Heart right ventricle (tissue), 16 donors: ENCODE measurements around the gene RABL6. TPM values are rescaled to one million over a fixed set of nuclear protein-coding genes. Genes with fewer than 3 reads are reported as not detected.
"Not testable (repeated sequence)": the region's sequence is repeated elsewhere in the genome, so short reads cannot be mapped to it uniquely, and the experiment has no call there.

Experiments
- ATAC-seq, 8 donors: fragments of 200-7000 bp; cut with Tn5 transposase; one replicate each; pipeline ENCODE4 v1.9.1; 2020; ENCODE audit warnings: mild to moderate bottlenecking in 8 of 8, moderate library complexity in 8 of 8, moderate number of reproducible peaks in 1 of 8
- DNase-seq, 2 donors: peaks; one replicate each; pipeline ENCODE4 v3.0.0-alpha.2; 2020
- H3K27ac ChIP-seq, 10 donors: fragments of 200-600 bp; sonication (generic) in 2 of 10; one replicate each; pipeline versions ENCODE4 v1.5.0 to v1.8.0; 2020 to 2022; ENCODE audit warnings: mild to moderate bottlenecking in 3 of 10
- H3K27me3 ChIP-seq, 7 donors: fragments of 200-600 bp; one replicate each; pipeline ENCODE4 v1.8.0; 2021 to 2022; ENCODE audit warnings: mild to moderate bottlenecking in 2 of 7
- H3K36me3 ChIP-seq, 9 donors: fragments of 200-600 bp; sonication (generic) in 1 of 9; one replicate each; pipeline versions ENCODE4 v1.5.0 to v1.8.0; 2020 to 2022; ENCODE audit warnings: mild to moderate bottlenecking in 2 of 9
- H3K4me1 ChIP-seq, 9 donors: fragments of 200-600 bp; sonication (generic) in 1 of 9; one replicate each; pipeline versions ENCODE4 v1.5.0 to v1.8.0; 2020 to 2022; ENCODE audit warnings: mild to moderate bottlenecking in 4 of 9
- H3K4me3 ChIP-seq, 10 donors: fragments of 200-600 bp; sonication (generic) in 2 of 10; one replicate each; pipeline versions ENCODE4 v1.5.0 to v1.8.0; 2020 to 2022; ENCODE audit warnings: mild to moderate bottlenecking in 7 of 10, moderate library complexity in 2 of 10
- H3K9me3 ChIP-seq, 11 donors: fragments of 200-600 bp in 10 of 11; sonication (generic) in 2 of 11; one replicate each; pipeline versions ENCODE4 v1.5.0 to v1.8.0; 2013 to 2022; ENCODE audit warnings: mild to moderate bottlenecking in 2 of 11, control low read depth in 1 of 11, moderate library complexity in 1 of 11
- WGBS, 2 donors: extraction: QIAGEN DNeasy Blood & Tissue Kit; methylation state at CpG; one replicate each; pipeline ENCODE4 v1.1.7; 2013; ENCODE audit warnings: inconsistent platforms in 1 of 2; 5-methylcytosine and 5-hydroxymethylcytosine counted together
- intact Hi-C, 10 donors: fragments of 100-400 bp; cut with DNase I; formaldehyde crosslinking; loops; one replicate each; pipeline versions ENCODE4 v1.11.1 to v1.14.2; 2022
- polyA plus RNA-seq, 2 donors: library from polyadenylated mRNA; stranded (reverse); fragments of 200-250 nt; gene quantifications; one replicate each; pipeline ENCODE4 v1.2.3, GENCODE V29; 2013
- total RNA-seq, 10 donors: library from RNA; stranded (reverse); fragmentation: NEBNext Ultra II Directional in 3 of 10; extraction: Animal tissue kit (Norgen Biotek cat#: 25700) in 3 of 10; gene quantifications; one replicate each; pipeline versions ENCODE4 v1.2.1 to v1.2.4, GENCODE V29; 2021 to 2023
- TF ChIP-seq, protein P1 (sequence below), 9 donors: fragments of 200-600 bp; sonication (generic) in 2 of 9; IDR thresholded peaks; one replicate each; pipeline versions ENCODE4 v1.5.0 to v1.8.0; 2021 to 2022; ENCODE audit warnings: antibody characterized with exemption in 9 of 9, mild to moderate bottlenecking in 5 of 9, moderate library complexity in 1 of 9
- donor health status: Arrhythmogenic right ventricular cardiomyopathy.
- donor health status: ischemic (EF 13 %, LVEDD 7.1; RV severe dilation, severe dysfunction).
- donor health status: healthy with polysubstance abuse.
- donor health status: DM: no; HTN: yes; CAD: no.
- donor health status: DM: no; HTN: no; CAD: no.
- donor health status: ischemic (EF 25% LVEDD 6.9; RV normal size, moderate dysfunction).
- donor health status: ischemic (EF 25% LVEDD 5.7; RV mildly dilated, moderate dysfunction).
- donor health status: healthy.
- donor health status: DM: yes; HTN: yes; CAD: no.
- donor health status: Ischemic cardiomyopathy.
- donor health status: ischemic (EF 35%, LVEDD 5.7; RV mildly dilated, moderate dysfunction).
- donor health status: nonischemic (EF 11% LVEDD 7.7; RV severe dilation, severe dysfunction).
- donor health status: DM: yes; HTN: yes; CAD: no.
- donor health status: PGD.
- donor health status: ischemic (EF 29% LVEDD 5.4; RV normal size, mild dysfunction).
- donor health status: nonischemic (EF 23%, LVEDD 6.1; RV moderate dilation, normal function).

Gene RABL6
- total and polyA plus RNA-seq, 12 donors: 60.5 to 97.4 (median 66.6) TPM

DNA sequence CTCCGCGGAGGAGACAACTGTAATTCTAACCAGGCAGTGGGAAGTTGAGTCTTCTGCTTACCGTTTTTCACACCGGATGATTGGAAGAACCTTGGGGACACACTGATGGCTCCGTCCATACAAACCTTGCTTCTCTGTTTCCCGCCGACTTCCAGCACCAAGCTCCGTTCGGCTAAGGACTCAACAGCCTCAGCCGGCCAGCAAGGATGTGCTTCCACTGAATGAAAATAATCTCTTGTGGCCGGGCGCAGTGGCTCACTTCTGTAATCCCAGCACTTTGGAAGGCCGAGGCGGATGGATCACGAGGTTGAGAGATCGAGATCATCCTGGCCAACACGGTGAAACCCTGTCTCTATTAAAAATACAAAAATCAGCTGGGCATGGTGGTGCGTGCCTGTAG, 60.2 kb downstream of the RABL6 start:
- intact Hi-C loops: loop anchor here in 2 of 10 donors (2.0 to 10.0 kb wide), 2 partner anchors 17 to 57 kb away; no protein-coding TSS in a partner anchor
- Histone ChIP-seq H3K27ac (no peak overlapping the region), H3K4me3 (no peak overlapping the region), H3K9me3 (peaks cover 0 to 14% (median 0%) of the 10 kb centered on the region in 11 donors), H3K4me1 (peaks cover 8 to 31% (median 25%) of the 10 kb centered on the region in 9 donors), H3K27me3 (no peaks in the 10 kb centered on the region), H3K36me3 (peaks cover 0 to 20% (median 10%) of the 10 kb centered on the region in 9 donors)
- WGBS, 2 donors: 98 to 99% methylated on average over 18 of the region's 18 CpGs
- TF ChIP-seq, protein P1, sequence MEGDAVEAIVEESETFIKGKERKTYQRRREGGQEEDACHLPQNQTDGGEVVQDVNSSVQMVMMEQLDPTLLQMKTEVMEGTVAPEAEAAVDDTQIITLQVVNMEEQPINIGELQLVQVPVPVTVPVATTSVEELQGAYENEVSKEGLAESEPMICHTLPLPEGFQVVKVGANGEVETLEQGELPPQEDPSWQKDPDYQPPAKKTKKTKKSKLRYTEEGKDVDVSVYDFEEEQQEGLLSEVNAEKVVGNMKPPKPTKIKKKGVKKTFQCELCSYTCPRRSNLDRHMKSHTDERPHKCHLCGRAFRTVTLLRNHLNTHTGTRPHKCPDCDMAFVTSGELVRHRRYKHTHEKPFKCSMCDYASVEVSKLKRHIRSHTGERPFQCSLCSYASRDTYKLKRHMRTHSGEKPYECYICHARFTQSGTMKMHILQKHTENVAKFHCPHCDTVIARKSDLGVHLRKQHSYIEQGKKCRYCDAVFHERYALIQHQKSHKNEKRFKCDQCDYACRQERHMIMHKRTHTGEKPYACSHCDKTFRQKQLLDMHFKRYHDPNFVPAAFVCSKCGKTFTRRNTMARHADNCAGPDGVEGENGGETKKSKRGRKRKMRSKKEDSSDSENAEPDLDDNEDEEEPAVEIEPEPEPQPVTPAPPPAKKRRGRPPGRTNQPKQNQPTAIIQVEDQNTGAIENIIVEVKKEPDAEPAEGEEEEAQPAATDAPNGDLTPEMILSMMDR (IDR thresholded peaks at IDR 0.05): no peak
- no peak for DNase-seq
- no peak for ATAC-seq

DNA sequence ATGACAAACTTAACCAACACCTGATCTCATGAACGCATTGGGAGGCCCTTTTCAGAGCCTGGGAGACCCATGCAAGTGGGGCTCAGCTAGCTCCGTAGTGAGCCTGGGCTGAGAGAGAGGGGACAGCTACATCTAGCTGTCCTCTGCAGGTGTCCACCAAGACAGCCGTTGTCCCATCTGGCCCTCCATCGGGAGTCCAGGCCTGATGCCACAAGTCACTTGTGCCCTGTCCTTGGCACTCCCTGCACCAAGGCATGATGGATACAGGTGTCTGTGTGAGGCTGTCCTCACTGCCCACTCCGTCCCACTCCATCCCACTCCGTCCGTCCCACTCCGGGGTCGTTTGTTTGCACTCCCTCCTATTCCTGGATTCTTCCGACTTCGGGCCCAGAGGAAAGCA, 60.9 kb downstream of the RABL6 start:
- H3K36me3 ChIP-seq: peaks cover 0 to 12% (median 3%) of the 10 kb centered on the region in 9 donors
- WGBS, 2 donors: 93 to 94% methylated on average over 11 of the region's 11 CpGs
- TF ChIP-seq, protein P1 (IDR thresholded peaks at IDR 0.05): no peak
- no peak overlapping the region for H3K4me3 ChIP-seq
- ATAC-seq: no peak
- H3K27ac ChIP-seq: no peak overlapping the region
- intact Hi-C loops: loop anchor here in 1 of 10 donors (10.0 kb wide), 1 partner anchor 56 kb away; no protein-coding TSS in a partner anchor
- DNase-seq: no peak
- H3K27me3 ChIP-seq: no peaks in the 10 kb centered on the region
- peaks cover 8 to 27% (median 25%) of the 10 kb centered on the region in 9 donors for H3K4me1 ChIP-seq
- H3K9me3 ChIP-seq: peaks cover 0 to 18% (median 0%) of the 10 kb centered on the region in 11 donors

DNA sequence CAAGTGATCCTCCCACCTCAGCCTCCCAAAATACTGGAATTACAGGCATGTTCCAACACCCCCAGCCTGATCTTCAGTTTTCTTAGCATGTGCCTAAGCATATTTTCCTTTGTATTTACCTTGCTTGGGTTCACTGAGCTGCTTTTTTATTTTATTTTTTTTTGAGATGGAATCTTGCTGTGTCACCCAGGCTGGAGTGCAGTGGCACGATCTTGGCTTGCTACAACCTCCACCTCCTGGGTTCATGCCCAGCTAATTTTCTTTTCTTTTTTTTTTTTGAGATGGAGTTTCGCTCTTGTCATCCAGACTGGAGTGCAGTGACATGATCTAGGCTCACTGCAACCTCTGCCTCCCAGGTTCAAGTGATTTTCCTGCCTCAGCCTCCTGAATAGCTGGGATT, 61.9 kb downstream of the RABL6 start:
- H3K4me3 ChIP-seq, H3K27ac ChIP-seq, DNase-seq, H3K36me3 ChIP-seq, ATAC-seq, H3K27me3 ChIP-seq: not testable (repeated sequence)
- 93 to 94% methylated on average over 2 of the region's 2 CpGs for WGBS, 2 donors
- H3K4me1 ChIP-seq: peaks cover 6 to 18% (median 15%) of the 10 kb centered on the region in 9 donors
- intact Hi-C loops: loop anchor here in 1 of 10 donors (10.0 kb wide), 1 partner anchor 55 kb away; no protein-coding TSS in a partner anchor
- H3K9me3 ChIP-seq: peaks cover 0 to 18% (median 0%) of the 10 kb centered on the region in 11 donors

DNA sequence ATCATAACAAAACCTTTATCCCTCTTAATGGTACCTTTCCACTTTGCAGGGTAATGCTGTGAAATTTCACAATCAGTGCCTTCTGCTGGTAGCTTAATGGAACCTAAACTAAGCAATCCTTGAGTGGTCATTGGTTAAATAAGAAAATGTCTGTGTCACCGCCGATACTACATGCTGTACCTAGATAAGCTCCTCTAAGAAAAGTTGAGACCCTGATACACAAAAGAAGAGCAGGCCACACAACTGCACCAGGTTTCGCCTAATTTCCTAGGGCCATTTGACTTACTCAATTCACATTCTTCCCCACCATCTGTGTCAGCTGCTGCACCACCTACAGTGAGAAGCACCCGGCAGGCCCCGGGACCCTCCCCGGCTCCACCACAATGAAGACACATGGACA, 67.4 kb downstream of the RABL6 start:
- H3K4me3 ChIP-seq: no peak overlapping the region
- no peak for ATAC-seq
- no peaks in the 10 kb centered on the region for H3K36me3 ChIP-seq
- peaks cover 0 to 18% (median 0%) of the 10 kb centered on the region in 11 donors for H3K9me3 ChIP-seq
- no peak for DNase-seq
- no peaks in the 10 kb centered on the region for H3K4me1 ChIP-seq
- WGBS, 2 donors: 93% methylated on average over 6 of the region's 6 CpGs
- H3K27ac ChIP-seq: no peak overlapping the region
- no peaks in the 10 kb centered on the region for H3K27me3 ChIP-seq
- intact Hi-C loops: no loop called here
- TF ChIP-seq, protein P1 (IDR thresholded peaks at IDR 0.05): no peak

DNA sequence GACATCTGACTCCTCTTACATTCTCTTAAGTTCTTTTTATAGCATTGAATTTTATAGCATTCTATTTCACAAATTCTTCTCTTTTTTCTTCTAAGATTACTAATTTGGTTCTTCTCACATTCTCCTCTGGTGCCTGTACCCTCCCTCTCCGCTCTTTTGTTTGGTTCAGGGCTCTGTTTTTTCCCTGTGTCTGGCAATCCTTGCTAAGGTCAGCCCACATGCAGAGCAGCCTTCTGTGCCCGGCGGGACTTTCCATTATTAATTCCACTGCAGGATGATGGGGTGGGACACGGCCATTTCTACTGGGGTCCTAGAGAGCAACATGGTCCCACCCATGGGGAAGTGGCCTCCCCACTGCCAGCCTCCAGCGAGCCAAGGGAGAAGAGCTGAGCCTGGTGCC, 68.7 kb downstream of the RABL6 start:
- no peak for ATAC-seq
- Histone ChIP-seq H3K4me3 (no peak overlapping the region), H3K36me3 (no peaks in the 10 kb centered on the region), H3K4me1 (peaks cover 0 to 5% (median 2%) of the 10 kb centered on the region in 9 donors), H3K27ac (no peak overlapping the region), H3K9me3 (peaks cover 0 to 18% (median 0%) of the 10 kb centered on the region in 11 donors), H3K27me3 (no peaks in the 10 kb centered on the region)
- WGBS, 2 donors: 87 to 91% methylated on average over 5 of the region's 5 CpGs
- TF ChIP-seq, protein P1 (IDR thresholded peaks at IDR 0.05): no peak
- intact Hi-C loops: no loop called here
- DNase-seq: no peak
